Uterus (tissue), 2 donors: ENCODE data around the gene TMEM98.

Experiments used
- CTCF ChIP-seq, 4 experiments: fragments of 200-600 bp in 2 of 4; fragments of 450-650 bp in 2 of 4; sonication (generic) in 2 of 4; IDR thresholded peaks; one replicate each; pipeline ENCODE4 v1.5.1; 2016 to 2019; ENCODE audit warnings: antibody characterized with exemption in 4 of 4, mild to moderate bottlenecking in 2 of 4, moderate library complexity in 1 of 4
- POLR2A ChIP-seq, 2 donors: fragments of 450-650 bp; IDR thresholded peaks; one replicate each; pipeline ENCODE4 v1.6.1; 2016; ENCODE audit warnings: antibody characterized with exemption in 2 of 2, mild to moderate bottlenecking in 1 of 2, moderate library complexity in 1 of 2

DNA sequence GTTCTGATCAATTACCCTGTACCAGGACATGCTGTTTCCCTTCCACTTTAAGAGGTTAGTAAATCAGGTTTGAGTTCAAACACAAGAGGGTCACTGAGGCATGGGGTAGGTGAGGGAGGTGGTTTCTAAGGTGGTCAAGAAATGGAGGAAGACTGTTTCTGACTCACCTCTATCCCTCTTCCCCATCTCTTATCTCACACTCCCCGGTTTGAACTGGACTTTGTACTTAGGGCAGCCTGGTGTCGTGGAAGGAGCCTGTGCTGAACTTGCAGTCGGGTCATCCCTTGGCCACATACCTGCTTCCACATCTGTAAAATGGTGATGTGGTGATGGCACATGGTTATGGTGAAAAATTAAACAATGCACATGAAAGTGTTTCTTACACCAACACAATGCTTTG is 17.2 kb upstream of the TMEM98 start:
- TF ChIP-seq CTCF (IDR thresholded peaks at IDR 0.05): no peak
- no peak for TF ChIP-seq POLR2A (IDR thresholded peaks at IDR 0.05)
